HG03460 (cell line): Measurements from ENCODE around the gene SUPT7L.
A peak's percentile ranks its signal among the peaks of the same experiment; 100 is the strongest.
"Not testable (repeated sequence)": the region's sequence is repeated elsewhere in the genome, so short reads cannot be mapped to it uniquely, and the experiment has no call there.

ENCODE experiments used
- ATAC-seq: cut with Tn5 transposase; IDR thresholded peaks from one replicate; pipeline ENCODE4 v1.9.1; 2021; ENCODE audit not compliant: unreplicated experiment

SUPT7L gene

GRCh38 chr2:27640722-27641245 lies 22.6 kb downstream of the SUPT7L start:
- ATAC-seq: no peak

- ATAC-seq: no peak
Measured at GRCh38 chr2:27638709-27639108, 24.7 kb downstream of the SUPT7L start.

DNA sequence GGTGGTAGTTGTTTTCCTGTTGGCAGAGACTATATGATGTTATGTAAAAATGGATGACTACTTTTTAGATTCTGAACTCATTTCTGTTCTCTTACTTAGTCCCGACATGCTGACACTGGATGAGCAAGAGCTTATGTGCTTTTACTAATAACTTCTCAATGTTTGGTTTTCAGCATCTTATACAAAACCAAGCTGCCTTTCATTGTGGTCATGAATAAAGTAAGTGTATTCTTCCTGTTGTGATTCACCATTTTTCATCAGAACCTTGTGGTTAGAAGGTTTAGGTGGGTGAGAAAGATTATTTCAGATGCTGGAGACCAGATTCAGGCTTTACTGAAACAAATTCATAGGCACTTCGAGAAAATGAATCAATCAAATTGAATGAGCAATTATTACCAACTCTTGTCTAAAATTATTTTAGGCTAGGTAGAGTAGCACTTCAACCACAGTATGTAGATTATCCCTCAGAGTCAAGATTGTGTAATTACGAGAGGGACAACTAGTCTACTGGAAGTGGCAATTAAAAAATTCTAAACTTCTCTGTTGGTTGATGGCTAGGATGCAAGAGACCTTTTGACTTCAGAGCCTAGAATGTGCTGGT lies 25.3 kb downstream of the SUPT7L start:
- no peak for ATAC-seq

- ATAC-seq: no peak
Measured at GRCh38 chr2:27636766-27637165, 26.6 kb downstream of the SUPT7L start.

- ATAC-seq: no peak
Measured at GRCh38 chr2:27634291-27634690, 29.1 kb downstream of the SUPT7L start.

GRCh38 chr2:27630257-27630656 lies 33.2 kb downstream of the SUPT7L start:
- not testable (repeated sequence) for ATAC-seq

DNA sequence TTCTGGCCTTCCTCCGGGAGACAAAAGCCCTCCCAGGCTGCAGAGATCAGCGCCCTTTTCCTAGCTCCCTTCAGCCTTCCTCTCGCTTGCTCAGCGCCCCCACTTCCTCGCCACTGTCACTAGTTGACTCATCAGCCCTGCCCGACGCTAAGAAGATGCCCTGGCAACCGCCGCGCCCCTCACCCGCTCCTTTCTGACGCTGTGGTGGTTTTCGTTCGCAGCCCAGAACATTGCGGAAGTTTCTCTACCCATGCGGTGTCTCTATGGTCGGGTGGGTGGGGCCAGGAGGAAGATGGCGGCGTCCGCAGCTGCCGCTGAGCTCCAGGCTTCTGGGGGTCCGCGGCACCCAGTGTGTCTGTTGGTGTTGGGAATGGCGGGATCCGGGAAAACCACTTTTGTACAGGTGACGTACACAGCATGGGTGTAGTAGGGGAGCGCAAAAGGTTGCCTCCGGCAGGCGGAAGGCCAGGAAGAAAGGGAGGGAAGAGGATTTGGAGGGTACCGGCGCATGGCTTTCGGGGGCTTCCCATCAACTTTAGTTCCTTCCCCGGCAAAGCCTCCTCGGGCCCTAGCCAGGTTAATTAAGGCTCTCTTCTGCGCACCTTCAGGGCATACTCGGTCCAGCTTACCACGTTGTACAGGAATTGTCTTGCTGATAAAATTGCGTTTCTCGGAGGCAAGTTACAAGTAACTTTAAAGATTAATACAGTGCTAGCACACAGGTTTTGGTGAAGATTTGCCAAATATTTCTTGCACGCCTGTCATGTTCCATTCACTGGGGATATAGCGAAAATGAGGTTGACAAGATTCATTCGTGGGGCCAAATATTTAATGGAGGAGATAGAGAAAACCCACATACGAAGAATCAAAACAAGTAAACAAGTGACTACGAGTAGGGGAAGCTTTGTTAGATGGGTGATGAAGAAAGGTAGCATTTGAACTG lies 34.4 kb downstream of the SUPT7L start, which contains the start of the genes CCDC121 and GPN1:
TSS of gene CCDC121 (minus strand) at position 246 of the 943 bp plus-strand sequence. CDS start 1,213 bp downstream, outside the sequence.
TSS of gene GPN1 (plus strand) at position 284 of the 943 bp plus-strand sequence. CDS start at position 293, 9 bp downstream.
- ATAC-seq: peak; percentile 98

DNA sequence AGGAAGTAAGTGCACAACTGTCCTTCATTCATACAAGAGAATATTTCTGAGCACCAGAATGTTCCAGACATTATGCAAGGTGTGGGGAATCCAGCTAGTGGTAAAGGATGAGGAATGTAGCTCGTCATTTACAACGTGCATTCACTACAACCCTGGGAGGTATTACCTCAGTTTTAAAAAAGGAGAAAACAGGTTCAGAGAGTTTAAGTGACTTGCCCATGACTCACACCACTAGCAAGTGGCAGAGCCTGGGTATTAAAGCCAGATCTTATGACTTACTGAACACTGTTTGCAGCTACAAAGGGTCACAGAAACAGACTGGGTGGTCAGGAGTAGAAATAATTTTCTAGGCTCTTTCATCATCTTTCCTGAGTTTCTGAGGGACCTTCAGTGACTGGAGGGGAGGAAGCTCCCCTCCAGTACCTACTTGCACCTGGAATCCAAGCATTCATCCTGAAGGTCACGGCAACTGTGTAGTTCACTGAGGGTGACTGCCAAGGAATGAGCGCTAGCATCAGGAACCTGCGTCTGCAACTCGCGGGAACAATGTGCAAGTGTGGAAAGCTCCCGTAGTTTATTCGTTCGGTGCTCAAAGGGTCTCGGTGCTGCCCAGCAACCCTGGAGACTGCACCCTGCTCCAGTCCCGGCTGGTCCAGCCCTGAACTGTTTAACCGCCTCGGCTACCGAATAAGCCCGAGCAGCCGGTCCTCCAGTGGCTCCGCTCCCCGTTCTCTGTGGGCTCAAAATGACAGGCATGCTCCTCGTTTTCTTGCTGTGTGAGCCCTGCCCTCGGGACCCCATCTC lies 35.2 kb downstream of the SUPT7L start:
- peak; percentile 30 for ATAC-seq

- not testable (repeated sequence) for ATAC-seq
Measured at GRCh38 chr2:27626921-27627320, 36.5 kb downstream of the SUPT7L start.

- not testable (repeated sequence) for ATAC-seq
Measured at GRCh38 chr2:27626323-27626722, 37.1 kb downstream of the SUPT7L start.

- ATAC-seq: no peak
Measured at GRCh38 chr2:27624943-27625342, 38.5 kb downstream of the SUPT7L start.

DNA sequence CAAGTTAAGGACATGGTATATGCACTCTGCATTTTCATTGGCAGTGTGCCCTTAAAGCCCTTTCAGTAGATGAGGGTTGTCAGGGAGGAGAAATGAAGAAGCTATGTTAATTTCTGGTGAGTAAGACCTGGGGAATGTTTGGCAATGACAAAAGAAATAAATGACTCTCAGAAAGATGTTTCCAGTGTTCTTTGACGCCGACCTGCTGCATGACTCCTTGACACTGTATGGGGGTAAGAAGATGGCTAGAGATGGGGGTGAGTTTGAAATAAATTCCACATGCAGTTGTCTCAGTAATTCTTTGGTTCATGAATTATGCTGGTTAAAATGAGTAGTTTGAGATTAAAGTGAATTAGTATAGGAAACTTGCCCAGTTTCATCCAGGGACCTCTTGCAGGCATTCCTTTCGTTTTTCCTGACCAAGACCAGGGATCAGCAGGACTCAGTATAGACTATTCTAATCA lies 40.5 kb downstream of the SUPT7L start:
- no peak for ATAC-seq

- ATAC-seq: no peak
Measured at GRCh38 chr2:27621524-27621923, 41.9 kb downstream of the SUPT7L start.

- ATAC-seq: no peak
Measured at GRCh38 chr2:27615316-27615715, 48.1 kb downstream of the SUPT7L start.

- ATAC-seq: no peak
Measured at GRCh38 chr2:27613985-27614384, 49.4 kb downstream of the SUPT7L start.

DNA sequence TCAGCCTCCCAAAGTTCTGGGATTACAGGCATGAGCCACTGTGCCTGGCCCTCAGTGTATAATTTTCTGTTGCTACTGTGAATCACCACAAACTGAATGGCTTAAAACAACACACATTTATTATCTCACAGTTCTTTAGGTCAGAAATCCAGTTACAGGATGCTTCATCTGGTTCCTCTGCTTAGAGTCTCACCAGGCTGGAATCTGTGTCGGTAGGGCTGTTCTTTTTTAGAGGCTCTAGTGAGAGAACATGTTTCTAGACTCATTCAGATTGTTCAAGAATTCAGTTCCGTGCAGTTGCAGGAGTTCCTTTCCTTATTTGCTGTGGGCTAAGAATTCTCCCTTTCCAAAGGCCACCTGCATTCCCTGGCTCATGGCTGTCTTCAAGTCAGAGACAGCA lies 56.8 kb downstream of the SUPT7L start:
- ATAC-seq: no peak
